Right renal cortex interstitium (tissue), 3 donors: ENCODE data around the gene GALNT2. TPM values are rescaled to one million over a fixed set of nuclear protein-coding genes. Genes with fewer than 3 reads are reported as not detected.

ENCODE experiments used
- DNase-seq, 3 donors: peaks; one replicate each; pipeline ENCODE4 v3.0.0-alpha.2; 2013; ENCODE audit warnings: low read depth in 3 of 3, low spot score in 2 of 3
- polyA plus RNA-seq, 3 donors: library from polyadenylated mRNA; unstranded; fragments of 120-200 nt; gene quantifications; one replicate each; pipeline ENCODE4 v1.2.1, GENCODE V29; 2013; ENCODE audit not compliant: insufficient read length in 3 of 3

GALNT2 gene
- polyA plus RNA-seq, 3 donors = 51.5 to 57.6 (median 55.4) TPM

GRCh38 chr1:230125640-230126528 is 58.8 kb downstream of the GALNT2 start:
- no peak for DNase-seq

DNA sequence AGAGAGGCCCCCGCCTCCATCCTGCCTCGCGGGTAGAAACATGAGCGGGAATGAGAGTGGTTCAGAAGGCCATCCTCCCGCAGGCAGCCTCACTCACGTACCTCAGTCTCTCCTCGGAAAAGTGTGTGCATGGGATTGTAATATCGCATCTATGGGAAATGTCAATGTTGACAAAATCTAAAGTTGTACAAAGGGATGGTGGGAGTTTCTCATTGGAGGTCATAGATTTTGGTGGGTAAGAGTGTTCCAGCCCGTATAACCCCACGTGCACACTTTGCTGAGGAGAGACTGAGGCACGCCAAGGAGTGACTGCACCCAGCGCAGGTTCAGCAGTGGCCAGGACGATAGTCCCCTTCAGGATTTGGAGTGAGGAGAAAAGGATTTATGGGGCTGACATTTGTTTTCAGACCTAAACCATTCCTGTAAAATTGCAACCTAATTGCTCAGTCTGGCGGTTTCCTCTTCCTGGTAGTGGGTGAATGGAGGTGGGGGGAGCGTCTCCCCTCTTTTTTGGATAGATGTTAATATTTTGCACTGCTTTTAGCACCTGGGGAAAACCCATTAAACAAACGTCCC is 59.6 kb downstream of the GALNT2 start:
- no peak for DNase-seq

GRCh38 chr1:230127105-230128054 is 60.3 kb downstream of the GALNT2 start:
- DNase-seq = no peak

DNA sequence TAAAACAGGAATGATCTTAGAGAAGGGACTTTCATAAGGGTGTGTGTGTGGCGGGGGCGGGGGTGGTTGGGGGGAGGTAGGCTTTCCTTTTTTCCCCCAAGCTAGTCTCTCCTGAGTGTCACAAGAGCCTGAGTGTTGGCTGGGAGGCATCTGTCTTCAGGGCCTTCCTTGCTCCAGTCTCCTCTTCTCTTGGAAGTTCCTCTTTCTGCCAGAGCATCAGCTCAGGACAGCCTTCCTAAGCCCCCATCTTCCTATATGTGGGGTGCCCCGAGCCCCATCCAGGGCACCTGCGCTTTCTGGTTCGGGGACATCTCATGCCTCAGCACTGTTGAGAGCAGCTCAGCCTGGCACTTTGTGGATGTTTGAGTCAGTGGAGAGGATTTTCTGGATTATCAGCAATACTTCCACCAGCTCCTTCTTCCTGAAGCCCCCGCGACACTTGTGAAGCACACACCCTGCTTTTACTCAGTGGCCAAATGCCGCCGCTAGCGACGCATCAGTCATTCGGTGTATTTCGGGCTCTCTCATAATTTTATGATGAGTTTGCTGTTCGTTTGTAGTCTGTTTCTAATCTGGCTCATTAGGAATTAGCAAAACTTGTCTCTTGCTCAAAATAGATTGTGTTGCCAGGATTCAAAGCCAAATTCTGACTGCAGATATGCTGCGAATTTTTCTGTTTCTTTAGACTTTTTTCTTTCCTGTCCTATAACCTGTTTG is 61.7 kb downstream of the GALNT2 start:
- no peak for DNase-seq

DNA sequence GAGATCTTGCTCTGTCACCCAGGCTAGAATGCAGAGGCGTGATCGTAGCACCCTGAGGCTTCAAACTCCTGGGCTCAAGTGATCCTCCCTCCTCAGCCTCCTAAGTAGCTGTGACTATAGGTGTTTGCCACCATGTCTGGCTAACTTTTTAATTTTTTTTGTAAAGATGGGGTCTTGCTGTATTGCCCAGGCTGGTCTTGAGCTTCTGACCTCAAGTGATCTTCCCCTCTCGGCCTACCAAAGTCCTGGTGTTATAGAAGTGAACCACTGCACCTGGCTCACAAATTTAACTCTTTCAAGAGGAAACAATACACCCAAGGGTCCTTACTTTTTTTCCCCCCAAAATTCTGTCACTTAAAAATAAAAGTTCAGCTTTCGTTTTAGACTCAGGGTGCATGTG is 62.3 kb downstream of the GALNT2 start:
- DNase-seq = no peak

DNA sequence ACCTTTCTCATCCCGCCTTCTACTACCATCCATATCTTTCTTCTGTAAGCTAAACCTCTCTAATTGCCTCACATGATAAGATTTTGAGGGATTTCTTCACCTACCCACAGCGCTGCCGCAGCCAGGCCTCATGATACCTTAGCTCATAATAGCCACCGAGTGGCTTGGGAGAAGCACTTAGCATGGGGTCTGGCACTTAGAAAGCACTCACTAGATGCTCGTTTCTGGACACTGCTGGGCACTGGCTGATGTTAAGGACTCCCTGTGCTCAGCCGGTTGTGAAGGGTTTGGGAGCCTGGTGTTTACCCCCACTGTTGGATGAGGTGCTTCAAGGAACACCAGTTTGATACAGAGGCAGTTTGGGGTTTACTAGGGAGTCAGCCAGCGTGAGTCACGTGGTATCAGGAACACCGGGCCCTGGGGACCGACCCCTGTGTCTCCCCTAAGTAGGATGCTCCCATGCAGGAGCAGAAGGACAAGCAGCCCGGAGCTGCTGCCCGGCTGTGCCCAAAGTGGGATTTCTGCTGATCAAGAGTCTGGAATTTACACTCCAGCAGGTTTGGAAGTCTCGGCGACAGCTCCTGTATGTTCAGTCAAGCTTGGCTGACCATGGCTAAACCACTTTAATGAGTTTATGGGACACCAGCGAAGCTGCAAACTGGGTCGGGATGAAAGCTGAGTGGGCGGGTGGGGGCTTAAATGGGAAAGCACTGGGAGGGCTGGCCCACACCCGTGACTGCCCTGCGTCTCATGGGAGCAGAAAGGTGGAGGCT is 63.3 kb downstream of the GALNT2 start:
- DNase-seq = peak in 1 of 3 donors; percentile 61

DNA sequence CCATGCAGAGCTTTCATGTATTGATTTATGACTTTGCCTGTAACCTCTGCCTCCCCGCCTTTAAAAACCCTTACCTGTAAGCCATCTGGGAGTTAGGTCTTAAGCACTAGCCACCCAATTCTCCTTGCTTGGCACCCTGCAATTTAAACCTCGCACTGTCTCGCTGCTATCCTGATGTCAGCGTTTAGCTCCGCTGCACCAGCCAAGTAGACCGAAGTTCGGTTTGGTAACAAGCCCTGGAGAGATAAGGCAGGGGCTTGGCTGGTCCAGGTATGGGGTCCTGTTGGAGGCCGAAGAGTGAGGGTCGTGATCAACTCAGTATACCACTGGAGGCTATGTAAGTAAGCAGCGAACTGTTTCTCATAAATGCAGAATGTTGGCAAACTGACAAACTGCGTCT is 64.4 kb downstream of the GALNT2 start:
- no peak for DNase-seq

GRCh38 chr1:230132758-230133157 is 65.7 kb downstream of the GALNT2 start:
- DNase-seq = no peak

DNA sequence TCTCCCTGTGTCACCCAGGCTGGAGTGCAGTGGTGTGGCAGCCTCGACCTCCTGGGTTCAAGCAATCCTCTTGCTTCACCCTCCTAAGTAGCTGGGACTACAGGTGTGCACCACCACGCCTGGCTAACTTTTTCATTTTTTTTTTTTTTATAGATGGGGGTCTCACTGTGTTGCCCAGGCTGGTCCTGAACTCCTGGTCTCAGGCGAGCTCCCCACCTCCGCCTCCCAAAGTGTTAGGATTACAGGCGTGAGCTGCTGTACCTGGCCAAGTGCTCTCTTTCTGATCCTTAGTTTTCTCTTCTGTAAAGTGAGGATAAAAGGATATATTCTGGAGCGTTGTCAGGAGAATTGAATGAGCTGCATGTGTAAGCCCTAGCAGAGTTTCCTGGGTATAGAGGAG is 68.7 kb downstream of the GALNT2 start:
- no peak for DNase-seq

DNA sequence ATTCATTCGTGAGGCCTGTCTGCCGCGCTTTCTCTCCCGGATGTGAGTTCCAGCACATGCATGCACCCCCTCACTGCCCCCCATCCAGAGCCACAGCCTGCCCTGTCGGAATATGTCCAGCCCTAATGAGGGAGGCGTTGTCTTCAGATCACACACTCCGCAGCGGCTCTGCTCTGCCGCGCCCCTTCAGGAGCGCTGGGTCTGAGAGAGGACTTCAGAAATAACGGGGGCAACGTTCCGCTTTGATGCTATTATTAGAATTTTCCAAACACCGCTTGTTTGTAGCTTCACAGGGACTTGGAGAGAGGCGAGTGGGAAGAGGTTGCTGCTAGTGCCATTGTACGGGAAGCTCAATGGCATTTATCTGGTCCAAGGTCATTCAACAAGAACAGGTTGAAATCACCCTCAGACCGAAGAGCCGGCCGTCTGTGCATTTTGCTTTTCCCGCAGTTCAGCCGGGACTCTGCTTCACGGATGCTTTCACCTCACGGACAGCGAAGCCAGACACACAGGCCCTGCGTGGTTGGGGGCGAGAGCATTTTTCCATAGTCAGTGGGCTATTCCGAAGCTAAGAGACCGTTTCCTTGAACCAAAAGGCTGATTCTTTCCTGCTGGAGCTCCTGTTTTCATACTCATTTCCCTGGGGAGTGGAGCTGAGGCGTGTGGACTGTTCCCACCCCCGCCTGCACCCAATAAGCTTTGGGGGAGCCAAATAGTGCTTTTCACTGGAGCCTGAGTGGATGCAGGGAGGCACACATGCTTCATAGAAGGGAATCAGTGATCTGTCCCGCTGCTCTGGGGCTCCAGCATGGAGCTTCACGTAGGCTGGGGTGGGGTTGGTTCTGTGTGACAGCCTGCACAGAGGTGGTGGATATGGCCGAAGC is 69.7 kb downstream of the GALNT2 start:
- DNase-seq = no peak

GRCh38 chr1:230137337-230137815 is 70.3 kb downstream of the GALNT2 start:
- DNase-seq = no peak

- DNase-seq = no peak
These were observed 71.7 kb downstream of the GALNT2 start for GRCh38 chr1:230138561-230139239.

DNA sequence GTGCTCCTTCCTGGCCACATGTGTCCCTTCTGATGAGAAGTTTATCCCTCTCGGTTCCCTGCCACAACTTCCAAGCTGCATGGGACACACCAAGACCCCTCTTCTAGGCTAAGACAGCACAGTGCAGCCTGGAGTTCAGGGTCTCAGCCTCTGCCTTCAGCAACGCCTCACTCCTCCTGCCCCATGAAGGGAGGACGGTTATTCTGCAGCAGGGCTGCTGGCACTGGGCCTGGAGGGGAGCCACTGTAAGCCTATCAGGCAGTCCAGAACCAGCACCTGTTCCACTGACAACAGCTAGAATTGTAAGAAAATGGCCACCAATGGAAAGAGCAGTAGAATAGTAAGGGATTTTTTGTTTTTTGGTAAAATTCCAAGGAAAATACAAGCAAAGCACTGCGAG is 72.3 kb downstream of the GALNT2 start:
- no peak for DNase-seq

DNA sequence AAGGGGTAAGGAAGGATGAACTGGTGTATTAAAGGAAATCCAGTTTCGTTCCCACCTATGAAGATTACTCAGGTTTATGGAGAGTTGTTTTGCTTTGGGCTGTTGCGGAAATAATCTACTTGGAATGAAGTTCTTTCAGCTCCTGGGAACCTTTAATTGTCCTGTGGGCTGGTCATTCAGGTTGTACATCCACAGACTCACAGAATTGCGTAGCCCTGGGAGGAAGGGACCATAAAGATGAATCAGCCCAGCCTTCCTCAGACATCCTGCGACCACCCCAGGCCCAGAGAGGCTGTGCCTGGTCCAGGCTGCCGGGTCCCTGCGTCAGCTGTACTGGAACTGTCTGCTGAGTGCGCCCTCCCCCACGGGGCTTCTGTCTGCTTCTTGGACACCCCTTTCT is 72.7 kb downstream of the GALNT2 start:
- DNase-seq = no peak

GRCh38 chr1:230140221-230141020 is 73.4 kb downstream of the GALNT2 start:
- DNase-seq = no peak

GRCh38 chr1:230141021-230141648 is 74.1 kb downstream of the GALNT2 start:
- DNase-seq = no peak
